HCT116 (cell line): ENCODE results near the gene NSFL1C. TPM values are rescaled to one million over a fixed set of nuclear protein-coding genes. Genes with fewer than 3 reads are reported as not detected.

ENCODE experiments used
- ATAC-seq: fragments of 200-7000 bp; cut with Tn5 transposase; 2 replicates; pipeline ENCODE4 v1.9.1; 2020; ENCODE audit warnings: mild to moderate bottlenecking, moderate library complexity
- BruUV-seq: library from RNA; stranded (reverse); fragments of 400-500 nt; replicated peaks from 2 replicates; lab custom pipeline; 2021; lab: Mats Ljungman, UMichigan
- CTCF ChIA-PET: fragments of 300-600 bp; sonication (Branson Sonifier 250); formaldehyde crosslinking; loops from one replicate; lab custom pipeline; 2021; ENCODE audit warnings: antibody characterized with exemption; lab: Charles Lee
- POLR2A ChIA-PET: fragments of 300-600, 350-600 bp; sonication (Branson Sonifier 250); formaldehyde crosslinking; loops from one replicate; lab custom pipeline; 2021; ENCODE audit warnings: antibody characterized with exemption; lab: Charles Lee
- RAD21 ChIA-PET, 2 experiments: fragments of 300-600 bp; sonication (Branson Sonifier 250); formaldehyde crosslinking; loops; one replicate each; lab custom pipeline; 2023; ENCODE audit warnings: low total read pairs in 2 of 2; ENCODE audit not compliant: uncharacterized antibody in 2 of 2, unreplicated experiment in 2 of 2, low non-redundant PET in 1 of 2; lab: Charles Lee
- DNase-seq: peaks from one replicate; pipeline ENCODE4 v3.0.0-alpha.2; 2010; ENCODE audit warnings: low read depth, low spot score
- H2AFZ ChIP-seq: fragments of 200-600 bp; shearing (Covaris generic), sonication (generic); 2 replicates; pipeline ENCODE4 v1.6.1; 2017; ENCODE audit warnings: low read depth, mixed run types, mixed read lengths, antibody characterized with exemption, low read length; ENCODE audit not compliant: poor library complexity, severe bottlenecking
- H3K27ac ChIP-seq: 2 replicates; pipeline ENCODE4 v1.5.1; 2012; ENCODE audit warnings: low read depth, low read length
- H3K27me3 ChIP-seq: fragments of 200-600 bp; sonication (generic); 2 replicates; pipeline ENCODE4 v1.6.1; 2016; ENCODE audit warnings: mixed run types, low read length, mixed read lengths; ENCODE audit not compliant: insufficient read depth
- H3K36me3 ChIP-seq, 2 experiments: fragments of 200-500 bp in 1 of 2; fragments of 200-600 bp in 1 of 2; sonication (Bioruptor generic) in 1 of 2; sonication (generic) in 1 of 2; 2 replicates each; pipeline versions ENCODE4 v1.5.1 to v1.6.1; 2014 to 2016; ENCODE audit warnings: low read length in 2 of 2, inconsistent platforms in 1 of 2, mixed read lengths in 1 of 2, mixed run types in 1 of 2; ENCODE audit not compliant: insufficient read depth in 2 of 2, control insufficient read depth in 1 of 2
- H3K4me1 ChIP-seq, 2 experiments: fragments of 200-600 bp in 1 of 2; sonication (generic) in 1 of 2; 2 replicates each; pipeline versions ENCODE4 v1.5.1 to v1.6.1; 2012 to 2017; ENCODE audit warnings: low read length in 2 of 2, inconsistent platforms in 1 of 2, mild to moderate bottlenecking in 1 of 2, mixed read lengths in 1 of 2, mixed run types in 1 of 2, moderate library complexity in 1 of 2; ENCODE audit not compliant: insufficient read depth in 2 of 2, control insufficient read depth in 1 of 2
- H3K4me2 ChIP-seq: fragments of 200-600 bp; sonication (generic); 2 replicates; pipeline ENCODE4 v1.6.1; 2017; ENCODE audit warnings: mixed run types, low read length, mixed read lengths
- H3K4me3 ChIP-seq, 2 experiments: fragments of 200-600 bp in 1 of 2; sonication (generic) in 1 of 2; replicated peaks in 1 of 2; 2 replicates each; pipeline ENCODE4 v1.5.1; 2011 to 2016; ENCODE audit warnings: low read length in 2 of 2, control low read depth in 1 of 2, low read depth in 1 of 2, mild to moderate bottlenecking in 1 of 2, mixed read lengths in 1 of 2, mixed run types in 1 of 2
- H3K79me2 ChIP-seq: fragments of 200-600 bp; sonication (generic); 2 replicates; pipeline ENCODE4 v1.6.1; 2017; ENCODE audit warnings: mild to moderate bottlenecking, mixed run types, low read length, moderate library complexity, mixed read lengths; ENCODE audit not compliant: insufficient read depth
- H3K9ac ChIP-seq: fragments of 200-600 bp; sonication (generic); 2 replicates; pipeline ENCODE4 v1.6.1; 2016; ENCODE audit warnings: low read length, mixed read lengths
- H3K9me2 ChIP-seq: fragments of 200-600 bp; sonication (generic), shearing (Covaris generic); 2 replicates; pipeline ENCODE4 v1.6.1; 2017; ENCODE audit warnings: mixed run types, mild to moderate bottlenecking, moderate library complexity; ENCODE audit not compliant: insufficient read depth
- H3K9me3 ChIP-seq, 2 experiments: fragments of 200-500 bp in 1 of 2; fragments of 200-600 bp in 1 of 2; sonication (Bioruptor generic) in 1 of 2; sonication (generic) in 1 of 2; 2 replicates each; pipeline ENCODE4 v1.6.1; 2014 to 2017; ENCODE audit warnings: low read length in 2 of 2, mixed read lengths in 2 of 2, inconsistent platforms in 1 of 2, low read depth in 1 of 2, mild to moderate bottlenecking in 1 of 2, mixed run types in 1 of 2, moderate library complexity in 1 of 2; ENCODE audit not compliant: control insufficient read depth in 1 of 2, insufficient read depth in 1 of 2
- H4K20me1 ChIP-seq: fragments of 200-600 bp; sonication (generic), shearing (Covaris generic); 2 replicates; pipeline ENCODE4 v1.6.1; 2017; ENCODE audit warnings: mixed run types, mild to moderate bottlenecking, moderate library complexity; ENCODE audit not compliant: insufficient read depth
- CBX3 ChIP-seq: IDR thresholded peaks from 2 replicates; pipeline ENCODE4 v1.6.1; 2012; ENCODE audit warnings: low read depth
- CEBPB ChIP-seq: IDR thresholded peaks from 2 replicates; pipeline ENCODE4 v1.6.1; 2012; ENCODE audit warnings: low read depth
- EGR1 ChIP-seq: IDR thresholded peaks from 2 replicates; pipeline ENCODE4 v1.6.1; 2012; ENCODE audit warnings: low read depth
- ELF1 ChIP-seq: IDR thresholded peaks from 2 replicates; pipeline ENCODE4 v1.6.1; 2012; ENCODE audit warnings: low read depth, borderline replicate concordance
- FOSL1 ChIP-seq: IDR thresholded peaks from 2 replicates; pipeline ENCODE4 v1.6.1; 2012; ENCODE audit warnings: low read depth
- JUND ChIP-seq: IDR thresholded peaks from 2 replicates; pipeline ENCODE4 v1.6.1; 2012
- MAX ChIP-seq: IDR thresholded peaks from 2 replicates; pipeline ENCODE4 v1.6.1; 2012
- POLR2A ChIP-seq: IDR thresholded peaks from 2 replicates; pipeline ENCODE4 v1.7.0; 2011; ENCODE audit warnings: borderline replicate concordance; ENCODE audit not compliant: insufficient read depth, insufficient read length; ENCODE audit errors: extremely low read depth
- POLR2AphosphoS5 ChIP-seq: IDR thresholded peaks from 2 replicates; pipeline ENCODE4 v1.6.1; 2011; ENCODE audit warnings: mild to moderate bottlenecking, low read depth, low read length, moderate library complexity
- RAD21 ChIP-seq: IDR thresholded peaks from 2 replicates; pipeline ENCODE4 v1.6.1; 2012; ENCODE audit warnings: low read depth, mild to moderate bottlenecking
- SIN3A ChIP-seq: IDR thresholded peaks from 2 replicates; pipeline ENCODE4 v1.6.1; 2012; ENCODE audit warnings: low read depth
- SP1 ChIP-seq: IDR thresholded peaks from 2 replicates; pipeline ENCODE4 v1.6.1; 2012; ENCODE audit warnings: low read depth
- SRF ChIP-seq: IDR thresholded peaks from 2 replicates; pipeline ENCODE4 v1.6.1; 2012; ENCODE audit warnings: low read depth
- TCF7L2 ChIP-seq: IDR thresholded peaks from 2 replicates; pipeline ENCODE4 v1.7.0; 2011; ENCODE audit warnings: borderline replicate concordance, inconsistent platforms; ENCODE audit not compliant: insufficient read depth, insufficient read length; ENCODE audit errors: extremely low read depth
- YY1 ChIP-seq: IDR thresholded peaks from 2 replicates; pipeline ENCODE4 v1.6.1; 2011; ENCODE audit warnings: low read length, low read depth, moderate library complexity, mild to moderate bottlenecking; ENCODE audit not compliant: insufficient replicate concordance; ENCODE audit errors: extremely low read depth
- ZFX ChIP-seq: fragments of 450-650 bp; IDR thresholded peaks from 2 replicates; pipeline ENCODE4 v1.6.1; 2017
- ZNF274 ChIP-seq: fragments of 200-500 bp; sonication (Bioruptor generic); IDR thresholded peaks from 2 replicates; pipeline ENCODE4 v1.6.1; 2014; ENCODE audit warnings: mild to moderate bottlenecking, low read depth, low read length, inconsistent platforms
- intact Hi-C: fragments of 100-400 bp; cut with micrococcal nuclease; formaldehyde crosslinking; loops from 2 replicates; pipeline ENCODE4 v1.10.0; 2022
- total RNA-seq: library from RNA; stranded (reverse); gene quantifications from one replicate; pipeline ENCODE4 v1.2.1, GENCODE V29; 2021; ENCODE audit not compliant: unreplicated experiment
- TF ChIP-seq, protein P1 (sequence below), 3 experiments: fragments of 200-600 bp in 1 of 3; sonication (generic) in 1 of 3; IDR thresholded peaks in 2 of 3; conservative IDR thresholded peaks in 1 of 3; 2 replicates each; pipeline ENCODE4 v1.5.1; 2012 to 2017; ENCODE audit warnings: low read depth in 2 of 3, low read length in 2 of 3, antibody characterized with exemption in 1 of 3, borderline replicate concordance in 1 of 3, control low read depth in 1 of 3, mild to moderate bottlenecking in 1 of 3, mixed read lengths in 1 of 3, mixed run types in 1 of 3, moderate library complexity in 1 of 3; ENCODE audit not compliant: insufficient read depth in 1 of 3
- TF ChIP-seq, protein P2 (sequence below): IDR thresholded peaks from 2 replicates; pipeline ENCODE4 v1.6.1; 2012; ENCODE audit warnings: low read depth
- TF ChIP-seq, protein P3 (sequence below): IDR thresholded peaks from 2 replicates; pipeline ENCODE4 v1.6.1; 2012

NSFL1C gene
- total RNA-seq, 1 experiment from 2014 or later, result 93.4 TPM

GRCh38 chr20:1415667-1416468, 50.8 kb downstream of the NSFL1C start:
- RAD21 ChIA-PET, result interaction anchor here in 1 of 2 experiments (1.7 kb wide), 1 partner anchor 16 kb away, joined by 5 read pairs; no protein-coding TSS in a partner anchor
- peak overlapping the region in 1 of 2 experiments; percentile 39; a peak in 2 of 4 replicates for H3K4me3 ChIP-seq
- POLR2A ChIA-PET, result no interaction called here
- CTCF ChIA-PET, result interaction anchor here (0.9 kb wide), 1 partner anchor 88 kb away, joined by 3 read pairs; no protein-coding TSS in a partner anchor
- peak overlapping the region; percentile 65 for H3K27ac ChIP-seq
- H3K79me2 ChIP-seq, result no peaks in the 10 kb centered on the region
- no peaks in the 10 kb centered on the region for H4K20me1 ChIP-seq
- DNase-seq (peak; percentile 97), ATAC-seq (peak; percentile 97)
- peak overlapping the region; percentile 75 for H3K4me2 ChIP-seq
- intact Hi-C loops, result no loop called here
- no peaks in the 10 kb centered on the region for H3K9me2 ChIP-seq
- H2AFZ ChIP-seq, result no peak overlapping the region
- H3K27me3 ChIP-seq, result no peaks in the 10 kb centered on the region
- peaks cover 28 to 41% of the 10 kb centered on the region in 2 experiments for H3K4me1 ChIP-seq
- no TSS peak for BruUV-seq
- H3K9me3 ChIP-seq, result peaks cover 0 to 5% of the 10 kb centered on the region in 2 experiments; a peak in 1 of 4 replicates
- H3K36me3 ChIP-seq, result no peaks in the 10 kb centered on the region
- H3K9ac ChIP-seq, result peak overlapping the region; percentile 22
- TF ChIP-seq CEBPB, result peak; percentile 82
- TF ChIP-seq MAX, result peak; percentile 95
- TF ChIP-seq POLR2AphosphoS5, result peak; percentile 68; the same call in 1 of the 2 replicates
- TF ChIP-seq CBX3, result peak; percentile 100
- peak; percentile 97 for TF ChIP-seq SP1
- peak; percentile 100 for TF ChIP-seq JUND
- TF ChIP-seq SIN3A, result peak; percentile 96
- no peak for TF ChIP-seq RAD21
- TF ChIP-seq EGR1, result no peak
- peak; percentile 97 for TF ChIP-seq TCF7L2
- TF ChIP-seq, protein P1, sequence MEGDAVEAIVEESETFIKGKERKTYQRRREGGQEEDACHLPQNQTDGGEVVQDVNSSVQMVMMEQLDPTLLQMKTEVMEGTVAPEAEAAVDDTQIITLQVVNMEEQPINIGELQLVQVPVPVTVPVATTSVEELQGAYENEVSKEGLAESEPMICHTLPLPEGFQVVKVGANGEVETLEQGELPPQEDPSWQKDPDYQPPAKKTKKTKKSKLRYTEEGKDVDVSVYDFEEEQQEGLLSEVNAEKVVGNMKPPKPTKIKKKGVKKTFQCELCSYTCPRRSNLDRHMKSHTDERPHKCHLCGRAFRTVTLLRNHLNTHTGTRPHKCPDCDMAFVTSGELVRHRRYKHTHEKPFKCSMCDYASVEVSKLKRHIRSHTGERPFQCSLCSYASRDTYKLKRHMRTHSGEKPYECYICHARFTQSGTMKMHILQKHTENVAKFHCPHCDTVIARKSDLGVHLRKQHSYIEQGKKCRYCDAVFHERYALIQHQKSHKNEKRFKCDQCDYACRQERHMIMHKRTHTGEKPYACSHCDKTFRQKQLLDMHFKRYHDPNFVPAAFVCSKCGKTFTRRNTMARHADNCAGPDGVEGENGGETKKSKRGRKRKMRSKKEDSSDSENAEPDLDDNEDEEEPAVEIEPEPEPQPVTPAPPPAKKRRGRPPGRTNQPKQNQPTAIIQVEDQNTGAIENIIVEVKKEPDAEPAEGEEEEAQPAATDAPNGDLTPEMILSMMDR (IDR thresholded peaks at IDR 0.05 in 2 of 3, conservative IDR thresholded peaks at IDR 0.05 in 1 of 3; ENCODE audit: borderline replicate concordance in 1 of 3, insufficient read depth in 1 of 3, low read depth in 2 of 3, low read length in 2 of 3), result no peak
- no peak for TF ChIP-seq ZFX
- TF ChIP-seq FOSL1, result peak; percentile 100
- TF ChIP-seq ZNF274, result no peak
- TF ChIP-seq, protein P2, sequence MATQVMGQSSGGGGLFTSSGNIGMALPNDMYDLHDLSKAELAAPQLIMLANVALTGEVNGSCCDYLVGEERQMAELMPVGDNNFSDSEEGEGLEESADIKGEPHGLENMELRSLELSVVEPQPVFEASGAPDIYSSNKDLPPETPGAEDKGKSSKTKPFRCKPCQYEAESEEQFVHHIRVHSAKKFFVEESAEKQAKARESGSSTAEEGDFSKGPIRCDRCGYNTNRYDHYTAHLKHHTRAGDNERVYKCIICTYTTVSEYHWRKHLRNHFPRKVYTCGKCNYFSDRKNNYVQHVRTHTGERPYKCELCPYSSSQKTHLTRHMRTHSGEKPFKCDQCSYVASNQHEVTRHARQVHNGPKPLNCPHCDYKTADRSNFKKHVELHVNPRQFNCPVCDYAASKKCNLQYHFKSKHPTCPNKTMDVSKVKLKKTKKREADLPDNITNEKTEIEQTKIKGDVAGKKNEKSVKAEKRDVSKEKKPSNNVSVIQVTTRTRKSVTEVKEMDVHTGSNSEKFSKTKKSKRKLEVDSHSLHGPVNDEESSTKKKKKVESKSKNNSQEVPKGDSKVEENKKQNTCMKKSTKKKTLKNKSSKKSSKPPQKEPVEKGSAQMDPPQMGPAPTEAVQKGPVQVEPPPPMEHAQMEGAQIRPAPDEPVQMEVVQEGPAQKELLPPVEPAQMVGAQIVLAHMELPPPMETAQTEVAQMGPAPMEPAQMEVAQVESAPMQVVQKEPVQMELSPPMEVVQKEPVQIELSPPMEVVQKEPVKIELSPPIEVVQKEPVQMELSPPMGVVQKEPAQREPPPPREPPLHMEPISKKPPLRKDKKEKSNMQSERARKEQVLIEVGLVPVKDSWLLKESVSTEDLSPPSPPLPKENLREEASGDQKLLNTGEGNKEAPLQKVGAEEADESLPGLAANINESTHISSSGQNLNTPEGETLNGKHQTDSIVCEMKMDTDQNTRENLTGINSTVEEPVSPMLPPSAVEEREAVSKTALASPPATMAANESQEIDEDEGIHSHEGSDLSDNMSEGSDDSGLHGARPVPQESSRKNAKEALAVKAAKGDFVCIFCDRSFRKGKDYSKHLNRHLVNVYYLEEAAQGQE, result no peak
- TF ChIP-seq POLR2A, result no peak
- TF ChIP-seq, protein P3, sequence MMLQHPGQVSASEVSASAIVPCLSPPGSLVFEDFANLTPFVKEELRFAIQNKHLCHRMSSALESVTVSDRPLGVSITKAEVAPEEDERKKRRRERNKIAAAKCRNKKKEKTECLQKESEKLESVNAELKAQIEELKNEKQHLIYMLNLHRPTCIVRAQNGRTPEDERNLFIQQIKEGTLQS, result peak; percentile 85
- peak; percentile 68 for TF ChIP-seq ELF1
- TF ChIP-seq SRF, result peak; percentile 87
- TF ChIP-seq YY1, result peak; percentile 76
